Muscle of leg (tissue), 11 donors: Measurements from ENCODE around the gene CWC15. TPM values are rescaled to one million over a fixed set of nuclear protein-coding genes. Genes with fewer than 3 reads are reported as not detected.
"Not testable (repeated sequence)": the region's sequence is repeated elsewhere in the genome, so short reads cannot be mapped to it uniquely, and the experiment has no call there.

Experiments
- DNase-seq: peaks from one replicate; pipeline ENCODE4 v3.0.0; 2013
- H3K27ac ChIP-seq: one replicate; pipeline ENCODE4 v1.5.1; 2013; ENCODE audit warnings: mild to moderate bottlenecking, low read length, control low read depth
- H3K27me3 ChIP-seq: one replicate; pipeline ENCODE4 v1.6.1; 2013; ENCODE audit warnings: low read length; ENCODE audit not compliant: control insufficient read depth, insufficient read depth
- H3K36me3 ChIP-seq: one replicate; pipeline ENCODE4 v1.6.1; 2013; ENCODE audit warnings: low read length; ENCODE audit not compliant: control insufficient read depth, insufficient read depth
- H3K4me1 ChIP-seq: one replicate; pipeline ENCODE4 v1.6.1; 2013; ENCODE audit warnings: low read length; ENCODE audit not compliant: control insufficient read depth, insufficient read depth
- H3K4me3 ChIP-seq: one replicate; pipeline ENCODE4 v1.5.1; 2013; ENCODE audit warnings: low read length, control low read depth
- H3K9me3 ChIP-seq: replicated peaks from 2 replicates; pipeline ENCODE4 v1.6.1; 2013; ENCODE audit warnings: low read depth, low read length; ENCODE audit not compliant: control insufficient read depth
- WGBS: methylation state at CpG from one replicate; pipeline ENCODE4 v1.1.5; 2013; ENCODE audit warnings: missing lambda C conversion rate; ENCODE audit not compliant: insufficient coverage; 5-methylcytosine and 5-hydroxymethylcytosine counted together
- polyA plus RNA-seq, 8 donors: library from polyadenylated mRNA; unstranded; fragments of 120-200 nt; gene quantifications; one replicate each; pipeline versions ENCODE4 v1.2.1 to v1.2.3, GENCODE V29; 2013; ENCODE audit warnings: inconsistent platforms in 1 of 8, low replicate concordance in 1 of 8; ENCODE audit not compliant: insufficient read length in 8 of 8, insufficient read depth in 1 of 8
- total RNA-seq: library from RNA; stranded (reverse); fragments of 120-200 nt; gene quantifications from one replicate; pipeline ENCODE4 v1.2.4, GENCODE V29; 2013

CWC15 gene
- total and polyA plus RNA-seq, 9 donors = 64.3 to 95.3 (median 80.1) TPM

- H3K27ac ChIP-seq = no peak overlapping the region
- H3K36me3 ChIP-seq = no peaks in the 10 kb centered on the region
- no peaks in the 10 kb centered on the region for H3K27me3 ChIP-seq
- DNase-seq = peak; percentile 50
- H3K4me3 ChIP-seq = no peak overlapping the region
- H3K9me3 ChIP-seq = no peaks in the 10 kb centered on the region
- peaks cover 35% of the 10 kb centered on the region for H3K4me1 ChIP-seq
- WGBS = 0% methylated on average over 1 of the region's 6 CpGs
Measured at GRCh38 chr11:94924171-94924572, 49.2 kb downstream of the CWC15 start.

- Histone ChIP-seq H3K36me3 (no peaks in the 10 kb centered on the region), H3K27ac (no peak overlapping the region), H3K9me3 (no peaks in the 10 kb centered on the region), H3K4me1 (peaks cover 33% of the 10 kb centered on the region), H3K27me3 (no peaks in the 10 kb centered on the region), H3K4me3 (no peak overlapping the region)
- WGBS = no CpG with 5 or more reads among the region's 2 CpGs
- no peak for DNase-seq
Measured at GRCh38 chr11:94923004-94923334, 50.4 kb downstream of the CWC15 start.

- no CpG with 5 or more reads among the region's 5 CpGs for WGBS
- Histone ChIP-seq H3K36me3 (no peaks in the 10 kb centered on the region), H3K4me3 (no peak overlapping the region), H3K27ac (no peak overlapping the region), H3K9me3 (no peaks in the 10 kb centered on the region), H3K27me3 (no peaks in the 10 kb centered on the region), H3K4me1 (peaks cover 28% of the 10 kb centered on the region)
- DNase-seq = peak; percentile 33
Measured at GRCh38 chr11:94922321-94923003, 50.9 kb downstream of the CWC15 start.

GRCh38 chr11:94920311-94920710, 53.0 kb downstream of the CWC15 start:
- DNase-seq = no peak
- H3K4me1 ChIP-seq = peaks cover 11% of the 10 kb centered on the region
- no peak overlapping the region for H3K4me3 ChIP-seq
- H3K27ac ChIP-seq = no peak overlapping the region
- no peaks in the 10 kb centered on the region for H3K27me3 ChIP-seq
- H3K9me3 ChIP-seq = no peaks in the 10 kb centered on the region
- no peaks in the 10 kb centered on the region for H3K36me3 ChIP-seq

GRCh38 chr11:94913718-94914394, 59.5 kb downstream of the CWC15 start:
- not testable (repeated sequence) for H3K4me1 ChIP-seq, H3K27me3 ChIP-seq, H3K36me3 ChIP-seq, DNase-seq, H3K27ac ChIP-seq, H3K9me3 ChIP-seq, H3K4me3 ChIP-seq
- 88% methylated on average over 1 of the region's 2 CpGs for WGBS

- whole genome bisulfite sequencing = no CpG with 5 or more reads among the region's 9 CpGs
- Histone ChIP-seq H3K36me3 (no peaks in the 10 kb centered on the region), H3K4me1 (no peaks in the 10 kb centered on the region), H3K27me3 (no peaks in the 10 kb centered on the region), H3K9me3 (no peaks in the 10 kb centered on the region), H3K4me3 (no peak overlapping the region), H3K27ac (no peak overlapping the region)
- no peak for DNase-seq
Measured at GRCh38 chr11:94912806-94913205, 60.5 kb downstream of the CWC15 start.

Other genes starting within 250 kb of the CWC15 start
- 53.9 TPM for gene AMOTL1, start 205.2 kb downstream of the CWC15 start, total RNA-seq
- 10 to 100 TPM; 31.1 to 61.9 (median 48.2) TPM for gene AMOTL1, start 205.2 kb downstream of the CWC15 start, polyA plus RNA-seq
- gene KDM4D, start 153 bp upstream of the CWC15 start, total RNA-seq = 1.4 TPM
- gene KDM4D, start 153 bp upstream of the CWC15 start, polyA plus RNA-seq = 1 to 10 TPM; 1.0 to 1.6 (median 1.3) TPM
- not detected for gene KDM4E, start 51.7 kb upstream of the CWC15 start, total RNA-seq
- gene KDM4E, start 51.7 kb upstream of the CWC15 start, polyA plus RNA-seq = under 1 TPM; 0.07 to 0.25 (median 0.11) TPM
- gene KDM4F, start 75.9 kb upstream of the CWC15 start, total RNA-seq = not detected
- not detected for gene KDM4F, start 75.9 kb upstream of the CWC15 start, polyA plus RNA-seq
- 18.8 TPM for gene SRSF8, start 93.4 kb upstream of the CWC15 start, total RNA-seq
- 10 to 100 TPM; 37.8 to 49.7 (median 43.4) TPM for gene SRSF8, start 93.4 kb upstream of the CWC15 start, polyA plus RNA-seq
- gene ENDOD1, start 116.3 kb upstream of the CWC15 start, total RNA-seq = 71.8 TPM
- gene ENDOD1, start 116.3 kb upstream of the CWC15 start, polyA plus RNA-seq = 10 to 100 TPM; 41.5 to 80.9 (median 59.2) TPM